ENCODE results near the gene ARPP21.

The ARPP21 gene

DNA sequence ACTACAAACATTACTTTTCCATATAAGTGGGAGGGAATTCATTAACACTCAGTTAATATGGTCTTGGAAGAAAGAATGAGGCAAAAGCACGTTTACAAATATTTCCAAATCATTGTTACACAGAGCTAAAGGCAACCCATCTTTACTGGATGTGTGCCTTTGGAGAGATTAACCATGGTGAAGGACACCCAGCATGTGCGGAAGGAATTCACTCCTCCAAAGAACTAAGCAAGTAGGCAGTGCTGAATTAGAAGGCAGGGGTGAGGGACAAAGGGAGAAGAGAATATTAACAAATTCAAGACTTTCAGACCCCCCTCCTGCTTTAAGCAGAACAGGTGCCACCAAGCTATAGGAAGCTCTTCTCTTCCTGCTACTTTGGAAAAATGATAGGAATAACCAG, 10.1 kb downstream of the ARPP21 start:
- in situ Hi-C loops (cut with HindIII; ENCODE audit: low sequenced_read_pairs): no loop called here
- no peak for TF ChIP-seq CTCF (IDR thresholded peaks at IDR 0.05; ENCODE audit: low read depth, low read length)
- no peak for DNase-seq (ENCODE audit: low read depth, low spot score)
- H3K4me3 ChIP-seq (ENCODE audit: low read depth, low read length): no peak overlapping the region

DNA sequence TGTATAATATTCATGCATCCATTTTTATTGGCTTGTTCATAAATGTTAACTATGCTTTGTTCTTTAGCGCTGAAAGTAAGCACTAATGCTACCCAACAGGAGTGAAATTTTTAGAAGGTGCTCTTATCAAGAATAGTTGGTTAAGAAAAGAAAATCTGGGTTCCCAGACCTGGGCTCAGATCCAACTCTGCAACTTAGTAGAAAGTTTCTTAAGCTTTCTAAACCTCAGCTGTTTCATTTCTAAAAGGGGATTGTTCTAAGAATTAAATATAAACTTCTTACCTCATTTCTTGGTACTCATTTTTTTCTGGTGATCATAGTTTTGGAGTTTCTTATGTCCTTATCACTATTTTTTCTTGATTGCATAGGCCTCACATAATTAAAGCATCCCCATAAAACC, 12.1 kb downstream of the ARPP21 start:
- in situ Hi-C loops (cut with HindIII; ENCODE audit: low sequenced_read_pairs): no loop called here
- TF ChIP-seq CTCF (IDR thresholded peaks at IDR 0.05; ENCODE audit: low read depth, low read length): no peak
- no peak overlapping the region for H3K4me3 ChIP-seq (ENCODE audit: low read depth, low read length)
- peak; percentile 29 for DNase-seq (ENCODE audit: low read depth, low spot score)

- DNase-seq (ENCODE audit: low read depth, low spot score): peak; percentile 67
- no peak overlapping the region for H3K4me3 ChIP-seq (ENCODE audit: low read depth, low read length)
- in situ Hi-C loops (cut with HindIII; ENCODE audit: low sequenced_read_pairs): no loop called here
- no peak for TF ChIP-seq CTCF (IDR thresholded peaks at IDR 0.05; ENCODE audit: low read depth, low read length)
Measured at GRCh38 chr3:35651851-35652250, 12.5 kb downstream of the ARPP21 start.

GRCh38 chr3:35653347-35653746, 14.0 kb downstream of the ARPP21 start:
- TF ChIP-seq CTCF (IDR thresholded peaks at IDR 0.05; ENCODE audit: low read depth, low read length): no peak
- in situ Hi-C loops (cut with HindIII; ENCODE audit: low sequenced_read_pairs): no loop called here

GRCh38 chr3:35654476-35654875, 15.2 kb downstream of the ARPP21 start:
- H3K4me3 ChIP-seq (ENCODE audit: low read depth, low read length): no peak overlapping the region
- DNase-seq (ENCODE audit: low read depth, low spot score): no peak
- no peak for TF ChIP-seq CTCF (IDR thresholded peaks at IDR 0.05; ENCODE audit: low read depth, low read length)
- in situ Hi-C loops (cut with HindIII; ENCODE audit: low sequenced_read_pairs): no loop called here

More at GRCh38 chr3:35653347-35653746, 14.0 kb downstream of the ARPP21 start:
- no peak for DNase-seq (ENCODE audit: low read depth, low spot score)
- H3K4me3 ChIP-seq (ENCODE audit: low read depth, low read length): no peak overlapping the region

- in situ Hi-C loops (cut with HindIII; ENCODE audit: low sequenced_read_pairs): no loop called here
- DNase-seq (ENCODE audit: low read depth, low spot score): no peak
- no peak for TF ChIP-seq CTCF (IDR thresholded peaks at IDR 0.05; ENCODE audit: low read depth, low read length)
- H3K4me3 ChIP-seq (ENCODE audit: low read depth, low read length): no peak overlapping the region
Measured at GRCh38 chr3:35658686-35659085, 19.4 kb downstream of the ARPP21 start.

GRCh38 chr3:35659768-35660167, 20.4 kb downstream of the ARPP21 start:
- H3K4me3 ChIP-seq (ENCODE audit: low read depth, low read length): no peak overlapping the region
- peak; percentile 41 for TF ChIP-seq CTCF (IDR thresholded peaks at IDR 0.05; ENCODE audit: low read depth, low read length)
- no peak for DNase-seq (ENCODE audit: low read depth, low spot score)
- in situ Hi-C loops (cut with HindIII; ENCODE audit: low sequenced_read_pairs): no loop called here

Measured in astrocyte of the spinal cord (primary cell).